Stimulated activated CD4-positive, alpha-beta T cell treated with anti-CD3 and anti-CD28 coated beads, TNF-alpha, amount 100 ng/mL, for 48 hours (primary cell): ENCODE results near the gene WHRN.
A peak's percentile ranks its signal among the peaks of the same experiment; 100 is the strongest.

Source experiments
- DNase-seq, 3 donors: peaks; one replicate each; pipeline ENCODE4 v3.0.0-alpha.2; 2020; ENCODE audit warnings: low read depth in 3 of 3

Gene WHRN

GRCh38 chr9:114471157-114471556 lies 34.1 kb downstream of the WHRN start:
- DNase-seq, result no peak

- DNase-seq, result no peak
Measured at GRCh38 chr9:114470581-114470980, 34.7 kb downstream of the WHRN start.

GRCh38 chr9:114470121-114470520 lies 35.2 kb downstream of the WHRN start:
- no peak for DNase-seq

- no peak for DNase-seq
Measured at GRCh38 chr9:114469091-114469853, 36.0 kb downstream of the WHRN start.

GRCh38 chr9:114467910-114468309 lies 37.4 kb downstream of the WHRN start:
- DNase-seq, result no peak

- no peak for DNase-seq
Measured at GRCh38 chr9:114467226-114467750, 38.0 kb downstream of the WHRN start.

GRCh38 chr9:114465906-114466900 lies 39.1 kb downstream of the WHRN start:
- no peak for DNase-seq

- no peak for DNase-seq
Measured at GRCh38 chr9:114465417-114465816, 39.9 kb downstream of the WHRN start.

GRCh38 chr9:114464281-114465051 lies 40.8 kb downstream of the WHRN start:
- DNase-seq, result no peak

- no peak for DNase-seq
Measured at GRCh38 chr9:114462791-114463190, 42.5 kb downstream of the WHRN start.

GRCh38 chr9:114461468-114461867 lies 43.8 kb downstream of the WHRN start:
- no peak for DNase-seq

GRCh38 chr9:114460513-114461199 lies 44.6 kb downstream of the WHRN start:
- no peak for DNase-seq

- no peak for DNase-seq
Measured at GRCh38 chr9:114459464-114459863, 45.8 kb downstream of the WHRN start.

GRCh38 chr9:114456929-114457328 lies 48.3 kb downstream of the WHRN start:
- DNase-seq, result no peak

- DNase-seq, result no peak
Measured at GRCh38 chr9:114454652-114455051, 50.6 kb downstream of the WHRN start.

- peak in 1 of 3 donors; percentile 2 for DNase-seq
Measured at GRCh38 chr9:114452219-114453165, 52.8 kb downstream of the WHRN start.

GRCh38 chr9:114451707-114452031 lies 53.6 kb downstream of the WHRN start:
- no peak for DNase-seq

- no peak for DNase-seq
Measured at GRCh38 chr9:114450833-114451706, 54.2 kb downstream of the WHRN start.

GRCh38 chr9:114450181-114450580 lies 55.1 kb downstream of the WHRN start:
- no peak for DNase-seq
